Keratinocyte (primary cell): ENCODE data around the gene RNASE7. TPM values are rescaled to one million over a fixed set of nuclear protein-coding genes. Genes with fewer than 3 reads are reported as not detected.
A peak's percentile ranks its signal among the peaks of the same experiment; 100 is the strongest.

Experiments
- DNase-seq: peaks from one replicate; pipeline ENCODE4 v3.0.0-alpha.2; 2011; ENCODE audit warnings: low read depth, missing footprints, low spot score
- FAIRE-seq: peaks from 2 replicates; lab custom pipeline; 2011; peaks lifted over from hg19 to GRCh38; lab: Jason Lieb, UNC
- H2AFZ ChIP-seq: 2 replicates; pipeline ENCODE4 v1.6.0; 2012; ENCODE audit warnings: low read length, control low read depth, inconsistent platforms; ENCODE audit not compliant: control insufficient read depth
- H3K27ac ChIP-seq: 2 replicates; pipeline ENCODE4 v1.5.1; 2011; ENCODE audit warnings: low read length; ENCODE audit not compliant: control insufficient read depth, insufficient read depth
- H3K27me3 ChIP-seq: 3 replicates; pipeline ENCODE4 v1.6.0; 2011; ENCODE audit warnings: low read length; ENCODE audit not compliant: control insufficient read depth, insufficient read depth; ENCODE audit errors: extremely low read depth
- H3K36me3 ChIP-seq, 2 experiments: 2 replicates in 1 of 2; 3 replicates in 1 of 2; pipeline ENCODE4 v1.5.1; 2011; ENCODE audit warnings: low read length in 2 of 2, mild to moderate bottlenecking in 1 of 2; ENCODE audit not compliant: control insufficient read depth in 2 of 2, insufficient read depth in 2 of 2; ENCODE audit errors: extremely low read depth in 1 of 2
- H3K4me1 ChIP-seq: 3 replicates; pipeline ENCODE4 v1.5.1; 2011; ENCODE audit warnings: low read length; ENCODE audit not compliant: control insufficient read depth, insufficient read depth; ENCODE audit errors: extremely low read depth
- H3K4me2 ChIP-seq: 3 replicates; pipeline ENCODE4 v1.6.0; 2011; ENCODE audit warnings: low read depth, low read length; ENCODE audit not compliant: control insufficient read depth, insufficient read depth; ENCODE audit errors: extremely low read depth
- H3K4me3 ChIP-seq, 3 experiments: fragments of 200-600 bp in 1 of 3; sonication (generic) in 1 of 3; 2 replicates in 2 of 3; 3 replicates in 1 of 3; pipeline ENCODE4 v1.5.1; 2011 to 2016; ENCODE audit warnings: low read length in 3 of 3, mild to moderate bottlenecking in 3 of 3, control low read depth in 2 of 3, inconsistent platforms in 1 of 3, low read depth in 1 of 3, mixed read lengths in 1 of 3, mixed run types in 1 of 3, moderate library complexity in 1 of 3; ENCODE audit not compliant: control insufficient read depth in 2 of 3, insufficient read depth in 2 of 3; ENCODE audit errors: extremely low read depth in 1 of 3
- H3K79me2 ChIP-seq: 2 replicates; pipeline ENCODE4 v1.6.0; 2012; ENCODE audit warnings: low read length; ENCODE audit not compliant: control insufficient read depth, insufficient read depth
- H3K9ac ChIP-seq: 3 replicates; pipeline ENCODE4 v1.6.0; 2011; ENCODE audit warnings: low read length; ENCODE audit not compliant: control insufficient read depth, insufficient read depth; ENCODE audit errors: extremely low read depth
- H3K9me1 ChIP-seq: 3 replicates; pipeline ENCODE4 v1.6.0; 2011; ENCODE audit warnings: low read length; ENCODE audit not compliant: control insufficient read depth, insufficient read depth; ENCODE audit errors: extremely low read depth
- H3K9me3 ChIP-seq: 2 replicates; pipeline ENCODE4 v1.5.1; 2012; ENCODE audit warnings: low read depth, low read length; ENCODE audit not compliant: control insufficient read depth
- H4K20me1 ChIP-seq: 3 replicates; pipeline ENCODE4 v1.6.0; 2011; ENCODE audit warnings: low read length; ENCODE audit not compliant: control insufficient read depth, insufficient read depth; ENCODE audit errors: extremely low read depth
- CTCF ChIP-seq, 3 experiments: IDR thresholded peaks in 1 of 3; conservative IDR thresholded peaks in 1 of 3; optimal IDR thresholded peaks in 1 of 3; 2 replicates in 2 of 3; 3 replicates in 1 of 3; pipeline versions ENCODE3 to v1.5.1; 2011; ENCODE audit warnings: low read length in 3 of 3, mild to moderate bottlenecking in 3 of 3, moderate library complexity in 2 of 3, control low read depth in 1 of 3, inconsistent platforms in 1 of 3; ENCODE audit not compliant: insufficient read depth in 2 of 3; ENCODE audit errors: extremely low read depth in 1 of 3
- EZH2 ChIP-seq: IDR thresholded peaks from one replicate; pipeline ENCODE4 v1.6.1; 2012; ENCODE audit warnings: inconsistent platforms, mild to moderate bottlenecking, low read length, moderate library complexity
- dilution Hi-C: fragments of 300-500 bp; cut with MboI; formaldehyde crosslinking; loops from one replicate; pipeline ENCODE4 v1.7.0; 2020; ENCODE audit warnings: low sequenced_read_pairs; ENCODE audit not compliant: extremely low pct_ligation_motif_present
- polyA plus RNA-seq, 5 experiments: library from polyadenylated mRNA; depleted of rRNA in 3 of 5; stranded (reverse) in 3 of 5; stranded (forward) in 1 of 5; unstranded in 1 of 5; fragments of >200 nt; gene quantifications; 1 replicate in 1 of 5; 2 replicates in 3 of 5; 3 replicates in 1 of 5; pipeline versions ENCODE4 v1.2.1 to v1.2.3, GENCODE V29; 2011 to 2012; ENCODE audit warnings: missing spikeins in 2 of 5, low read depth in 1 of 5, low replicate concordance in 1 of 5

The RNASE7 gene
- polyA plus RNA-seq, 1 donor (not counting 4 experiments of a cell fraction or from before 2014, with no cell fraction given) = 17.4 TPM

DNA sequence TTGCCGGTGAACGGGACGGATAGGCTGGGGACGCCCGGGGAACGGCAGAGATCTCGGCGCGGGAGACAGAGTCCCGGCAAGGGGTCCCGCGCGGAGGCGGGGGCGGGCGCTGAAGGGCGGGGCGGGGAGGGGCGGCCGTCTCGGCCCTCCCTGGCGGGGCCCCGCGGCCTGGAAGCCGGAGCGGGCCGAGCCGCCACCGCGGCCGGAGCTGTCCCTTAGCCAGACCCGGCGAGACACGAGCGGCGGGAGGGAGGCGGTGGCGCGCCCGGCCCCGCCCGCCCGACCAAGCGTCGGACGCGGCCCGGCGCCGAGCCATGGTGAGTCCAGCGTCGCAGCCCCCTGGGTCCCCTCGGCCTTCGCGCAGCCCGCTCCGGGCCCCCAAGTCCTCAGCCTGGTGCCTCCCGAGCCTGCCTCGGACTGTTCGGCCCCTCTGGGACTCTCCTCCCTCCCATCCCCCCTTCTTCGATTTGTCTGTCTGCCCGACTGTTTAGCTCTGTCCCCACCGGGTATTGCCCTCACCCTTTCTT, 28.0 kb downstream of the RNASE7 start, which contains the start of gene ARHGEF40:
Gene ARHGEF40, plus strand, starts transcription at position 222 of the 527 bp plus-strand sequence. Its CDS starts 93 bp downstream, at position 315.
- Histone ChIP-seq H3K4me1 (peaks cover 18% of the 10 kb centered on the region), H3K36me3 (no peaks in the 10 kb centered on the region), H2AFZ (peak within 1 kb of the TSS; percentile 77), H3K79me2 (no peaks in the 10 kb centered on the region), H3K27me3 (peaks cover 17% of the 10 kb centered on the region), H3K9me1 (no peaks in the 10 kb centered on the region), H3K9ac (peak within 1 kb of the TSS; percentile 68), H3K9me3 (no peaks in the 10 kb centered on the region), H3K4me2 (peak within 1 kb of the TSS; percentile 92), H4K20me1 (no peaks in the 10 kb centered on the region), H3K4me3 (peak within 1 kb of the TSS; percentile 47 to 85 (median 80)), H3K27ac (peak within 1 kb of the TSS; percentile 20)
- no peak for DNase-seq
- FAIRE-seq = no peak
- dilution Hi-C loops = no loop called here
- TF ChIP-seq EZH2 = no peak
- no peak for TF ChIP-seq CTCF (optimal IDR thresholded peaks at IDR 0.05 in 1 of 3, IDR thresholded peaks at IDR 0.05 in 1 of 3, conservative IDR thresholded peaks at IDR 0.05 in 1 of 3; ENCODE audit: extremely low read depth in 1 of 3, insufficient read depth in 2 of 3, low read length in 3 of 3)

DNA sequence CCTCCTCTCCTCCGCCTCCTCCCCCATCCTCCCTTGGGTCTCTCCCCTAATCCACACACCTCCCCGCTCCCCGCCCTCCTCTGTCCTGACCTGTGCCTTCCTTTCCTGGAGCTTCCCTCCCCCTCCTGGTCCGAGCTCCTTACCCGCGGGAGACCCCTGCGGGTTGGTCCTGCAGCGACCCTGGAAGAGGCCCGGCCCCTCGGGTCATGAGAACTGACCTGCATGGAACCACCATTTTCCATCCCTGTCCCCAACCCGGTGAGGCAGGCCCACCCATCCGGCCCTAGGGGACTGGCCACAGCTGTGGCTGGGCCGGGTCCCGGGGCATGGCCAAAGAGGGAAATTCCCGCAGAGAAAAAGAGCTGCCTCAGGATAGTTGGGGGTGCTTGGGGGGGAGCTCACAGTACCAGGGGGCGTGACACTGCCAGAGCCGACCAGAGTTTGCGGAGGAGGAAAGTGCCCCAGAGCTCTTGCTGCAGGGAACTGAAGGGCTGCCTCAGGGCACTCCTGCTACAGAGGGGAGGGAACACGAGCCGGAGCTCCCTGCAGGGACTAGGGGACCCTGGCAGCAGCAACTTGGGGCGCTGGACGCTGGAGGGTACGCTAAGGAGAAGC, 28.6 kb downstream of the RNASE7 start:
- no peak for DNase-seq
- Histone ChIP-seq H3K4me2 (peak overlapping the region; percentile 92), H2AFZ (peak overlapping the region; percentile 77), H3K9me1 (no peaks in the 10 kb centered on the region), H3K9me3 (no peaks in the 10 kb centered on the region), H3K4me3 (peak overlapping the region; percentile 47 to 85 (median 80)), H3K79me2 (no peaks in the 10 kb centered on the region), H3K36me3 (peaks cover 0 to 3% of the 10 kb centered on the region in 2 experiments), H3K27ac (peak overlapping the region; percentile 20), H3K4me1 (peaks cover 18% of the 10 kb centered on the region), H3K9ac (peak overlapping the region; percentile 68), H4K20me1 (no peaks in the 10 kb centered on the region), H3K27me3 (peaks cover 17% of the 10 kb centered on the region)
- TF ChIP-seq EZH2 (no peak), CTCF (optimal IDR thresholded peaks at IDR 0.05 in 1 of 3, IDR thresholded peaks at IDR 0.05 in 1 of 3, conservative IDR thresholded peaks at IDR 0.05 in 1 of 3; ENCODE audit: extremely low read depth in 1 of 3, insufficient read depth in 2 of 3, low read length in 3 of 3) (no peak)
- no peak for FAIRE-seq
- dilution Hi-C loops = no loop called here
